Fibroblast of skin of back (primary cell): Measurements from ENCODE around the gene VEZT.
"Not testable (repeated sequence)": the region's sequence is repeated elsewhere in the genome, so short reads cannot be mapped to it uniquely, and the experiment has no call there.

ENCODE experiments used
- DNase-seq: peaks from one replicate; pipeline ENCODE4 v3.0.0-alpha.2; 2013

Gene VEZT

DNA sequence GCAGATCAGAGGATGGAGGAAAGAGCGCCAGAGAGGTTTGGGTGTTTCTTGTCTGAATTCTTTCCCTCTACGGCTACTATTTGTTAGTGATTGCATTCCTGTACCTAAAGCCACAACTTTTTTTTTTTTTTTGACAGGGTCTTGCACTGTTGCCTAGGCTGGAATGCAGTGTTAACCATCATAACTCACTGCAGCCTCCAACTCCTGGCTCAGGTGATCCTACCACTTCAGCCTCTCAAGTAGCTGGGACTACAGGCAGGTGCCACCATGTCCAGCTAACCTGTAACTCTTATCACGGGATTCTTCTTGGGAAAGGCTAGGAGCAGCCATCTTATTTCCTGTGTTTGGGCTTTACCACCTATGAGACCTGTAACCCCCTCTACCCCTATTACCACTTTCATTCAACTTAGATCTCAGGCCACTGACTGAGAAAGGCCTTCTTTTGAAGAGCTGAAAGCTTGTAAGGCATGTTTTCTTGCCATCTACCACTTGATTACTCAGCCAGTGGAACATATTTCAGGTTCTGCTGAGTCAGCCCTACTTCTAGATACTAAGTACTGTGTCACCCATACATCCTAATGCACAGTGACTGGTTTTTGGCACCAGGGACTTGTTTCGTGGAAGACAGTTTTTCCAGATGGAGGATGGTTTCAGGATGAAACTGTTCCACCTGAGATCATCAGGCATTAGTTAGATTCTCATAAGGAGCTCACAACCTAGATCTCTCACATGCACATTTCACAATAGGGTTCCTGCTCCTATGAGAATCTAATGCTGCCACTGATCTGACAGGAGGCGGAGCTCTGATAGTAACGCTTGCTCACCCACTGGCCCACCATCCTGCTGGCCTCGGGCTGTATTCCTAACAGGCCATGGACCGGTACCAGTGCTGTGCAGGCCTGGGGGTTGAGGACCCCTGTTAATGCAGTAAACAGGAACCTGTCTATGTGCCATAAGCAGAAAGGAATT, 6.9 kb downstream of the VEZT start:
- DNase-seq: peak; percentile 59

DNA sequence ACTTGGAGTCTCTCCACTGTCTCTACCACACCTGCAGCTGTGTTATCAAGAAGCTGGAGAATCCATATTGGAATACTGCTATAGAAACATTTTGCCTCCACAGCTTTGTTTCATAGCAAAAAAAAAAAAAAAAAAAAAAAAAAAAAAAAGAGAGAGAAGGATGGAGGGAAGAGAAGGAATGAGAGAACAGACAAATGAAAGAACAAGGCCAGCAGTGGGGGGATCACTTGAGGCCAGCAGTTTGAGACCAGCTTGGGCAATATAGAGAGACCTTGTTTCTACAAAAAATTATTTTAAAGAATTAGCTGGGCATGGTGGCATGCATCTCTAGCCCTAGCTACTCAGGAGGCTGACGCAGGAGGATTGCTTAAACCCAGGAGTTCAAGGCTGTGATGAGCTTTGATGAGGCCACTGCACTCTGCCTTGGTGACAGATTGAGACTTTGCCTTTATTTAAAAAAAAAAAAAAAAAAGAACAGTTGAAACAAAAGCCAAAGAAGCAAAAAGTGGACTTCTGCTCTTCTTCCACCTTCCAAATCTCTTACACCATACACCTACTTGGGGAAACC, 8.1 kb downstream of the VEZT start:
- no peak for DNase-seq

DNA sequence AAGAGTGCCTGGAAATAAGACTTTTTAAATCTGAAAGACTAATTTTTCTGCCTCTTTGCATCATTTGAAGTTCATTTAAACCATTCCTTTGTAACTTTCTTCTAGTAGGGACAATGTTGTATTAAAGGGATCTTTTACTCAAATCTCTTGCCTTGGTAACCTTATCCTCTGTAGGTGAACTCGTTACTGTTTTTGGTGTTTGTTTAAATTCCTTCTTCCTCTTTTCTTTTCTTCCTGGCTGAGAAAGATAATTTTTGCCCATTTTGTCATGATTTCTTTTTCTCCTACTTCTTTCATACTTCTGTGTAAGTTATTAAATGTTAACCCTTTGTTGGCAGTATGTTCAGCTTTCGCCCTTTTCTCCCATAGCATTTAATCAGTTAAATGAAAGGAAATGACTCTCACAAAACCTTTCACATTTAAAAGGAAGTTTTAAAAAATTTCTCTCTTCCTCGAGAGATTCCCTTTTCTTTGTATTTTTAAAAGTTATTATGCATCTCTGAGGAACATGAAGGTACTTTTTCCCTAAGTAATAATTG, 10.3 kb downstream of the VEZT start:
- DNase-seq: no peak

DNA sequence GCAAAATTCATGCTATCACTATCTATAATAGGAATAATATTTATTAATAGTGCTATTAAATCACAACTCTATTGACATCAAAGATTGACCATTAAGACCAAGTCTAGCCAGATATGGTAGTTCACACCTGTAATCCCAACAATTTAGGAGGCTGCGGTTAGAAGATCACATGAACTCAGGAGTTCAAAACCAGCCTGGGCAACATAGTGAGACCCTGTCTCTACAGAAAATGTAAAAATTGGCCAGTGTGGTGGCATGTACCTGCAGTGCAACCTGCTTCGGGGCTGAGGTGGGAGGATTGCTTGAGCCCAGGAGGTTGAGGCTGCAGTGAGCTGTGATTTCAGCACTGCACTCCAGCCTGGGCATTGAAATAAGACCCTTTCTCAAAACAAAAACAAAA, 11.0 kb downstream of the VEZT start:
- no peak for DNase-seq

DNA sequence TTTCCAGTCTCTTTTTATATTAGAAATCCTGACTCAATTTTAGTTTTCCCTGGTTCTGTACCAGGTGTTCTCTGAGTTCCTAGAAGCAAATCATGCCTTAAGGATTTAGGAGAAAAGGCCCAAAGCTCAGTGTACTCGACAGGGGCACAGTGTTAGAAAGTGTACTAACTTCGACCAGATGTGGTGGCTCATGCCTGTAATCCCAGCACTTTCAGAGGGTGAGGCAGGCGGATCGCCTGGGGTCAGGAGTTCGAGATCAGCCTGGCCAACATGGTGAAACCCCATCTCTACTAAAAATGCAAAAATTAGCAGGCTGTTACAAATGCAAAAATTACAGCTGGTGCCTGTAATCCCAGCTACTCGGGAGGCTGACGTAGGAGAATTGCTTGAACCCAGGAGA, 12.0 kb downstream of the VEZT start:
- no peak for DNase-seq

DNA sequence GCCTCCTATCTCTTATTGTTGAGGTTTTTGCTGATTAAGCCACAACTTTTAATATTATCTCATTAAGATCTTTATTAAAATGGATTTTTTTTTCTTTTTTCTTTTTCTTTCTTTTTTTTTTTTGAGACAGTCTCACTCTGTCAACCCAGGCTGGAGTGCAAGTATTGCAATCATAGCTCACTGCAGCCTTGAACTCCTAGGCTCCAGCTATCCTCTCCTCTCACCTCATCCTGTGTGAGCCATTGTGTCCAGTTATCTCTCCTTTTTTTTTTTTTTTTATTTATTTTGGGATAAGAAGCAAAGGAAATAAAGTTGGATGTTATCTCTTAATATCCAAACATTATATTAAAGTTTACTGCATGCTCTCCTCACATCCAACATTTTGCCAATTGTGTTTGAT, 12.7 kb downstream of the VEZT start:
- DNase-seq: no peak

DNA sequence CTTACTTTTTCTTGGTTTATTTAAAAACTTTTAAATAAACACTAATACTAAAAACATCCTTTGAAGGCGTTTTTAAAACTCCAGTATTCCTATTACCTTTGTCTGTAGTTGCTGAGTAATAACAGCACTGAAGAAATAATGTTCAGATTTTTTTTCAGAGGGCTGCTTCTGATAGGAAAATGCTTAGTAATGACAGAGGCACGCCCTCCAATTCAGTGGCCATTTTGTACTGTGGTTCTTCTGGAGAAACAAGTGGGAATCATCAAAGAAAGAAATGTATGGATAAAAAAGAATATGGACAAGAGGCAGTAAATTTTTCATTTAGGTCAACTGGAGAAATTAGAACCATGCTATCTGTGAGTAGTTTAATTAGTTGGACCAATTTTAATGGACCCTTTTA, 13.6 kb downstream of the VEZT start:
- no peak for DNase-seq

DNA sequence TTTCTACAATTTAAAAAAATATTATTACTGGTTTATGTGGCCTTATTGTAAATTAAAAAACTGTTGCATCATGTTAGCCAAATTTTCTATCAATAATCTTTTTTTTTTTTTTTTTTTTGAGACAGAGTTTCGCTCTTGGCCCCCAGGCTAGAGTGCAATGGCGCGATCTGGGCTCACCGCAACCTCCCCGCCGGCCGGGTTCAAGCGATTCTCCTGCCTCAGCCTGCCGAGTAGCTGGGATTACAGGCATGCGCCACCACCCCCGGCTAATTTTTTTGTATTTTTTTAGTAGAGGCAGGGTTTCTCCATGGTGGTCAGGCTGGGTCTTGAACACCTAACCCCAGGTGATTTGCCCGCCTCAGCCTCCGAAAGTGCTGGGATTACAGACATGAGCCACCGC, 16.6 kb downstream of the VEZT start:
- not testable (repeated sequence) for DNase-seq

DNA sequence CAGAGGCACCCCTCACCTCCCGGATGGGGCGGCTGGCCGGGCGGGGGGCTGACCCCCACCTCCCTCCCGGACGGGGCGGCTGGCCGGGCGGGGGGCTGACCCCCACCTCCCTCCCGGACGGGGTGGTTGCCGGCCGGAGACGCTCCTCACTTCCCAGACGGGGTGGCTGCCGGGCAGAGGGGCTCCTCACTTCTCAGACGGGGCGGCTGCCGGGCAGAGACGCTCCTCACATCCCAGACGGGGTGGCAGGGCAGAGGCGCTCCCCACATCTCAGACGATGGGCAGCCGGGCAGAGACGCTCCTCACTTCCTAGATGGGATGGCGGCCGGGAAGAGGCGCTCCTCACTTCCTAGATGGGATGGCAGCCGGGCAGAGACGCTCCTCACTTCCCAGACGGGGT, 18.0 kb downstream of the VEZT start:
- not testable (repeated sequence) for DNase-seq

DNA sequence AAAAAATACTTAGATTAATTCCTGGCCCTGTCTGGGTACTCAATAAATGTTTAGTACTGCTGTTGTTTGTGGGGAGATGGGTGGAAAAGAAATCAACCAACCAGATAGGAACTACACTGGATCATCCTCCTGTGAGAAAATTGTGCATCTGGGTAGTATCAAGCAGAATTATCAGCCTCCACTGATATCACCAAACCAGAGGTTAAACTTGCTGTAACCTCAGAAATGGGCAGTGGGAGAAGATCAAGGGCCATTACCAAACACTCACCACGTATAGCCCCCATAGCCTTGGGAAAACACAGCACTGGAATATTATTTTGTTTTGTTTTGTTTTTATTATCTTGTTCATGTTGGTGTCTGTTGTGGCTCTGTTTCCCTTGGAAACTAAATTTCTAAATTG, 19.7 kb downstream of the VEZT start:
- no peak for DNase-seq

DNA sequence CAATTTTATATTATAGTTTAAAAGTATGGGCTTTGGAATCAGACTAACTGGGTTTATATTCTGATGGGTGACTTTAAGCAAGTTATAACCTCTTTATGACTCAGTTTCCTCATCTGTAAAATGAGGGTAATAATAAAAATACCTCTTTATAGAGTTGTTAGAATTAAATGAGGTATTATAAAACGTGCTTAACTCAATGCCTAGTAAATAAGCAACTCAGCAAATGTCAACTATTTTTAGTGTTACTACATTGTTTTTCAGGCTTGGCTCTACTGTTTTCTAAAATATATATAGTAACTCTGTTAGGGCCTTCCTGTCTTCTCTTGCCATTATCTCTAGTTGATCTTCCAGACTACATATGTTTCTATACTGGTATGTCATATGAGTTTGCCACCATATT, 20.5 kb downstream of the VEZT start:
- no peak for DNase-seq

DNA sequence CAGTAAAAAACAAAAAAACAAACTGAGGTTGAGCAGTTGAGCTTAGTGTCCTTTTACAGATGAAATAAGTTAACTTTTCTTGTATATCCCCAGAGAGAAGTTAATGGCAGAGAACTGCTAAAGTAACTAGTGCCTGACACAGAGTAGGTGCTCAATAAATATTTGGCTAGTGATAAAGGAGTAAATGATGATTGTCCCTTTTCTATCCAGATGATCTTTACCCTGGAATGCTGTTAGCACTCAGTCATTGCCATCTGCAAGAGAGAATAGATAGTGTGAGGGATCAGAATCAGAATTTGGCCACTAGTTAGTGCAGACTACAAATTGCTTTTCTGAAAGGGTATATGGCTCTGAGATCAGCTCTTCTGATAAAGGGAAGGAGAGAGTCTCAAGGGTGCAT, 21.6 kb downstream of the VEZT start:
- DNase-seq: no peak

DNA sequence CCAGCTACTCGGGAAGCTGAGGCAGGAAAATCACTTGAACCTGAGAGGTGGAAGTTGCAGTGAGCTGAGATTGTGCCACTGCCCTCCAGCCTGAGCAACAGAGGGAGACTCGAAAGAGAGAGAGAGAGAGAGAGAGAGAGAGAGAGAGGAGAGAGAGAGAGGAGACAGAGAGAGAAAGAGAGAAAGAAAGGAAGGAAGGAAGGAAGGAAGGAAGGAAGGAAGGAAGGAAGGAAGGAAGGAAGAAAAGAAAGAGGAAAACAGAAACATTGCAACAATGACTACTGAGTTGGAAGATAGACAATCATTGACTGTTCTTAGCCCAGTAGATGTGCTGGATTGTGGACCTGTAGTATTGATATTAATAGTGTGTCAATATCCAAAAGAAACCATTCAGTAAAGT, 22.2 kb downstream of the VEZT start:
- not testable (repeated sequence) for DNase-seq

DNA sequence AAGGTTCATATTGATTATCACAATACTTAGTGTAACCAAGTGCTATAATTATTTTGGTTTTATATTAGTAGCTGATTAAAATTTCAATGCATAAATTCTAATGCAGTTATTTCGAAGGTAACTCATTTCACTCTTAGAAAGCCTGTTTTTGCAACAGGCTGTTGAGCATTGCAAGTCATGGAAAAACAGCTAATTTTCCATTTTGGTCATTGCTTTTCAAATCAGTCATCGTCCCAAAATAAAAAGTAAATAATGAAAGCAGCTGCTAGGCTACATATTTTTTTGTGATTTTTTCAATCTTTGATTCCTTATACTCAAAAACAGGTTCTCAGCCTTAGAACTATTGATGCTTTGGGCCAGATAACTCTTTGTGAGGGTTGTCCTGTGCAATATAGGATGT, 22.9 kb downstream of the VEZT start:
- DNase-seq: no peak

DNA sequence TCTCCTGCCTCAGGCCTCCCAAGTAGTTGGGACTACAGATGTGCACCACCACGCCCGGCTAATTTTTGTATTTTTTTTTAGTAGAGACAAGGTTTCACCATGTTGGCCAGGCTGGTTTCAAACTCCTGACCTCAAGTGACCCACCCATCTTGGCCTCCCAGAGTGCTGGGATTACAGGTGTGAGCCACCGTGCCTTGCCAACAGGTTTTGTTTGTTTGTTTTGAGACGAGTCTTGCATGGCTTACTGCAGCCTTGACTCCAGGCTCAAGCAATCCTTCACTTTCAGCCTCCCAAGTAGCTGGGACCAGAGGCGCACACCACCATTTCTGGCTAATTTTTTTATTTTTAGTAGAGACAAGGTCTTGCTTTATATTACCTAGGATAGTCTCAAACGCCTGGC, 23.5 kb downstream of the VEZT start:
- not testable (repeated sequence) for DNase-seq

DNA sequence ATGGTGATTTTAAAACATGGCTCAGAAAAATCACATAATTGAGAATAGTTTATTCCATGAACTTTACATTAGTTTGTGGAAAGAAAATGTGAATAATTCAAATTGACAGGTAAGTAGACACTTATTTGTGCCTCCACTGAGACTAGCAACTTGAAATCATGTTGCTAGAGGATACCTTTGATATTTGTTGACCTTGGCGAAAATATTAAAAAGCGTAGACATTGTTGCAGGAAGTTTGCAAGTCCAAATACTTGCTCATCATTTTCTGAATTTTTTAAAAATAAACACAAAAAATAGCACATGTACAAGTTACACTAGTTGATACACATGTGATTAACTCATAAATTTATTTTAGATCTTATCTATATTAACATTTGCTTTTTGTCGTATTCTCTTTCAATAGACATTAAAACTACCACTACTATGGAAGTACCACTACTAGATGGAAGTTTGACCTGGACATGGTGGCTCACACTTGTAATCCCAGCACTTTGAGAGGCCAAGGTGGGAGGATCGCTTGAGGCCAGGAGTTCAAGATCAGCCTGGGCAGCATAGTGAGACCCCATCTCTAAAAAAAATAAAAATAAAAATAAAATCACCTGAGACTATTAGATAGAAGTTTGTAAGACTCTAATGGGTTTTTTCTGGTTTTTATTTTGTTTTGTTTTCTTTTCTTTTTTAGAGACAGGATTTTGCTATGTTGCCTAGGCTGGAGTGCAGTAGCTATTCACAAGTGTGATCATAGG, 24.3 kb downstream of the VEZT start:
- no peak for DNase-seq

DNA sequence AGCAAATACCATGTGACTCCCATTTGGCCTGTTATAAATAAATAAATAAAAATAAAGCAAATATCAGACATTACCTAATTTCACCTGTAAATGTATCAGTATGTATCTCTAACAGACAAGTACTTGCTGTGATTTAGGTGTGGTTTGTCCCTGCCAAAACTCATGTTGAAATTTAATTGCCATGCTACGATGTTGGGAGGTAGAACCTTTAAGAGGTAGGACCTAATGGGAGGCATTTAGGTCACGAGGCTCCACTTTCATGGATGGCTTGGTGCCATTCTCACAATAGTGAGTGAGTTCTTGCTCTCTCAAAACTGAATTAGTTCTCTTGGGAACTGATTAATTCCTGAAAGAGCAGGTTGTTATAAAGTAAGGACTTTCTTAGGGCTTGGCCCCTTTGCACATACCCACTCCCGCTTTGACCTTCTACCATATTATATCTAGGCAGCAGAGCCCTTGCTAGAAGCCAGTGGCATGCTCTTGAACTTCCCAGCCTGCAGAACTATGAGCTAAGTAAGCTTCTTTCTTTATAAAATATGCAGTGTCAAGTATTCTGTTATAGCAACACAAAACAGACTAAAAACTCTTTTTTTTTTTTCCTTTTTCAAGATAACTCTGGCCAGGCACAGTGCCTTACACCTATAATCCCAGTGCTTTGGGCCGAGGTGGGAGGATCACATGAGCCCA, 26.0 kb downstream of the VEZT start:
- no peak for DNase-seq

DNA sequence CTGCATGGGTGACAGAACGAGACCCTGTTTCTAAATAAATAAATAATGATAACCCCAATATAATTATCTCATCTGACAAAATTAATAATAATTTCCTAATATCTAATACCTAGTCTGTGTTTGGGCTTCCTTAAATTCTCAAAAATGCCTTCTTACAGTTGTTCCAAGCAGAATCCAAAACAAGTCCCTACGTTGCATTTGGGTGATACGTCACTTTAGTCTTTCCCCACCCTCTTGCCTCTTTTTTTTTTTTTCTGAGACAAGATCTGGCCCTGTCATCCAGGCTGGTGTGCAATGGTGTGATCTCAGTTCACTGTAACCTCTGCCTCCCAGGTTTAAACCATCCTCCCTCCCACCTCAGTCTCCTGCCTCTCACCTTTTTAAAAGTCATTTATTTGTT, 26.7 kb downstream of the VEZT start:
- DNase-seq: no peak

DNA sequence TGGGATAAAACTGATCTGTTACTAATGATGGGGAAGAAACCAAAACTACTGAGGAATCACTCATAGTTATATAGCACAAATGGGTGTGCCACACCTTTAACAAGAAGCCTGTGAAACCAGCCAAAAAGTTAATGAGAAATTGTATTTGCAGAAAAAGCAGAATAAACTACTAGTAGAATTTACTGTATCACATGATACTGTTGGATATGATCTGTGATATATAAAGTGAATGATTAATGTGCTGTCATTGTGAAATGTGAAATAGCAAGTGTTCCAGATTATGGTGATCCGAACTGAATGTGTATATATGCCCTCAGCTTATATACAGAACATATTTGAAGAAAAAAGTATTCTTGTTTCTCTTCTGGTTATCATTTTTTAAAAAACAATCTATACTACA, 30.5 kb downstream of the VEZT start:
- DNase-seq: no peak

DNA sequence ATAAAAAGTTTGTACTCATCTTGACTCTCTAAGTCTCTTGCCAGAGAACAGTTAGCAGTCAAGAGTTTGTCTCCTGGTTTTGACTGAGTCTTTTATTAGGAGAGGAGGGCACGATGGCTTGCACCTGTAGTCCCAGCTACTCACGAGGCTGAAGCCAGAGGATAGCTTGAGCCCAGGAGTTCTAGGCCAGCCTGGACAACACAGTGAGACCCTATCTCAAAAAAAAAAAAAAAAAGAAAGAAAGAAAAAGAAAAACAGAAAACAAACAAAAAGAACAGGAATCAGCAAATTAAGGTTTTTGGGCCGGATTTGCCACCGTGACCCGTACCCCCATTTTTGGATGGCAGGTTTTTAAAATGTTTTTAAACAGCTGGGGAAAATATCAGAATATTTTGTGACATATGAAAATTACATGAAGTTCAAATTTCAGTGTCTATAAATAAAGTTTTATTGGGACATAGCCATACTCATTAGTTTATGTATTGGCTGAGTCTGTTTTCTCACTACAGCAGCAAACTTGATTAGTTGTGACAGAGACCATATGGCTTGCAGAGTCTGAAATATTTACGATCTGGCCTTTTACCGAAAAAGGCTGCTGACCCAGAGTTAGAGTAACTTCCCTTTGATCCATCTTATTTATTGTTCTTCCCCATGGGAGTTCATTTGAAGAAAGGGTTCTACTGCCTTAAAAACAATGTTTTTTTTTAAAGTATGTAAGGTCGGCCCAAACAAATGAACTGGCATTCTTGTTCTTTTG, 31.2 kb downstream of the VEZT start:
- no peak for DNase-seq

DNA sequence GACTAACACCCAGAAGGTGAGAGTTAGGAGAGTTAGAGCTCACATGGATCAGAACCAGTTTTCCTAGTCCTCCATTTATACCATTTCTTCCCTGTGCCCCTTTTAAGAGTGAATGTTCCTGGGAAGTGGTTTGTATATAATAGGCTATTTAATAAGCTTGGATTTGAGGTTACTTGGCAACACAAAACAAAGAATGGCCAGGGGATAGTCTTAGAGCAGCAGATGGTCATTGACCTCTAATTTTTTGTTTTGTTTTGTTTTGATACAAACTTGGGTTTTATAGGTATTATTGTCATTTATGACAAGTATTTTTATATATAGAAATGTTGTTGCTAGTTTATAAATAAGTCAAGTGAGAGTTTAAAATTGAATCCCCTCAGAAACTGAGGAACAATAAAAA, 35.8 kb downstream of the VEZT start:
- DNase-seq: no peak

DNA sequence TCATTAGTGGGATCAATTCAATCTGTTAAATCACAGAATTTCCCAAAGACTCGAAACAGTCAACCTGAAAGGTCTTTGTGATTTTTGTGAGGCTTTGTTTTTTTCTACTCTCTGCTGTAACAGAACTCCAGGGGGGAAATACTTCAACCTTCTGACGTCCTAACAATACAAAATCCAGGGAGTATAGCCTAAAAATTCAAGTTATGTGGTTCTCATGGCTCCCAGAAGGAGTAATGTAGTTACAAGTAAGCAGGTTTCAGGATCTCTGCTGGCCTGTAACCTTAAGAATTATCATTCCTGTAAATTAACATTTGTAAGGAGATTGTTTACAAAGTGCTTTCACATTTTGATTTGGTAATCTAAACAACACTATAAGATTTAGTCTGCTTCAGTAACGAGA, 39.9 kb downstream of the VEZT start:
- DNase-seq: no peak
